ENCODE results near the gene MICAL1. TPM values are rescaled to one million over a fixed set of nuclear protein-coding genes. Genes with fewer than 3 reads are reported as not detected.

The MICAL1 gene
- total RNA-seq, 3 donors from 2014 or later, result 23.6 to 29.8 (median 25.5) TPM

GRCh38 chr6:109447878-109448555 lies 7.6 kb downstream of the MICAL1 start:
- intact Hi-C loops (cut with DNase I; ENCODE audit: low total_unique reads), result no loop called here
- TF ChIP-seq CTCF (IDR thresholded peaks at IDR 0.05) (no peak), POLR2A (IDR thresholded peaks at IDR 0.05) (no peak), POLR2AphosphoS5 (IDR thresholded peaks at IDR 0.05) (no peak)
- no peak for DNase-seq (ENCODE audit: low spot score in 2 of 2)
- H3K9me3 ChIP-seq, result no peaks in the 10 kb centered on the region
- no peak overlapping the region for H3K27ac ChIP-seq
- no peaks in the 10 kb centered on the region for H3K27me3 ChIP-seq
- H3K4me3 ChIP-seq, result no peak overlapping the region
- no peaks in the 10 kb centered on the region for H3K36me3 ChIP-seq
- H3K4me1 ChIP-seq, result no peaks in the 10 kb centered on the region

- H3K27ac ChIP-seq, result no peak overlapping the region
- no peaks in the 10 kb centered on the region for H3K27me3 ChIP-seq
- no peaks in the 10 kb centered on the region for H3K36me3 ChIP-seq
- intact Hi-C loops (cut with DNase I; ENCODE audit: low total_unique reads), result no loop called here
- DNase-seq (ENCODE audit: low spot score in 2 of 2), result no peak
- H3K4me3 ChIP-seq, result no peak overlapping the region
- H3K9me3 ChIP-seq, result no peaks in the 10 kb centered on the region
- TF ChIP-seq CTCF (IDR thresholded peaks at IDR 0.05) (no peak), POLR2A (IDR thresholded peaks at IDR 0.05) (no peak), POLR2AphosphoS5 (IDR thresholded peaks at IDR 0.05) (no peak)
- H3K4me1 ChIP-seq, result peaks cover 0 to under 1% of the 10 kb centered on the region in 2 donors
These were observed 8.5 kb downstream of the MICAL1 start for GRCh38 chr6:109447087-109447486.

- intact Hi-C loops (cut with DNase I; ENCODE audit: low total_unique reads), result no loop called here
- Histone ChIP-seq H3K27me3 (no peaks in the 10 kb centered on the region), H3K27ac (no peak overlapping the region), H3K36me3 (no peaks in the 10 kb centered on the region), H3K4me3 (no peak overlapping the region), H3K9me3 (no peaks in the 10 kb centered on the region), H3K4me1 (peaks cover 5% of the 10 kb centered on the region in 2 donors)
- TF ChIP-seq POLR2A (IDR thresholded peaks at IDR 0.05) (no peak), POLR2AphosphoS5 (IDR thresholded peaks at IDR 0.05) (no peak), CTCF (IDR thresholded peaks at IDR 0.05) (no peak)
- no peak for DNase-seq (ENCODE audit: low spot score in 2 of 2)
These were observed 9.0 kb downstream of the MICAL1 start for GRCh38 chr6:109446541-109446940.

- TF ChIP-seq POLR2A (IDR thresholded peaks at IDR 0.05) (no peak), CTCF (IDR thresholded peaks at IDR 0.05) (no peak), POLR2AphosphoS5 (IDR thresholded peaks at IDR 0.05) (no peak)
- H3K4me1 ChIP-seq, result peaks cover 5 to 7% of the 10 kb centered on the region in 2 donors
- DNase-seq (ENCODE audit: low spot score in 2 of 2), result no peak
- H3K27ac ChIP-seq, result no peak overlapping the region
- H3K36me3 ChIP-seq, result no peaks in the 10 kb centered on the region
- intact Hi-C loops (cut with DNase I; ENCODE audit: low total_unique reads), result no loop called here
- no peak overlapping the region for H3K4me3 ChIP-seq
- H3K9me3 ChIP-seq, result no peaks in the 10 kb centered on the region
- H3K27me3 ChIP-seq, result no peaks in the 10 kb centered on the region
These were observed 9.5 kb downstream of the MICAL1 start for GRCh38 chr6:109446072-109446471.

- Histone ChIP-seq H3K9me3 (no peaks in the 10 kb centered on the region), H3K4me3 (no peak overlapping the region), H3K4me1 (peaks cover 5 to 7% of the 10 kb centered on the region in 2 donors), H3K27ac (no peak overlapping the region), H3K36me3 (no peaks in the 10 kb centered on the region), H3K27me3 (no peaks in the 10 kb centered on the region)
- no peak for DNase-seq (ENCODE audit: low spot score in 2 of 2)
- TF ChIP-seq POLR2AphosphoS5 (IDR thresholded peaks at IDR 0.05) (no peak), CTCF (IDR thresholded peaks at IDR 0.05) (no peak)
- intact Hi-C loops (cut with DNase I; ENCODE audit: low total_unique reads), result no loop called here
These were observed 10.2 kb downstream of the MICAL1 start for GRCh38 chr6:109445382-109445781.

All from breast epithelium (tissue), 4 donors.